Panc1 (cell line): ENCODE results near the gene LSM10.

Experiments
- POLR2AphosphoS5 ChIP-seq: IDR thresholded peaks from 2 replicates; pipeline ENCODE4 v1.6.1; 2012; ENCODE audit warnings: mild to moderate bottlenecking, low read depth, low read length, moderate library complexity
- TCF7L2 ChIP-seq: IDR thresholded peaks from 2 replicates; pipeline ENCODE4 v1.6.1; 2011; ENCODE audit warnings: mild to moderate bottlenecking, low read depth, low read length, inconsistent platforms
- TF ChIP-seq, protein P1 (sequence below): fragments of 450-650 bp; IDR thresholded peaks from 2 replicates; pipeline ENCODE4 v1.5.1; 2017; ENCODE audit warnings: mild to moderate bottlenecking
- TF ChIP-seq, protein P2 (sequence below), 2 experiments: IDR thresholded peaks; 2 replicates each; pipeline ENCODE4 v1.6.1; 2011 to 2012; ENCODE audit warnings: low read depth in 2 of 2, control low read depth in 1 of 2, low read length in 1 of 2, mild to moderate bottlenecking in 1 of 2, moderate library complexity in 1 of 2; ENCODE audit not compliant: insufficient read depth in 1 of 2

DNA sequence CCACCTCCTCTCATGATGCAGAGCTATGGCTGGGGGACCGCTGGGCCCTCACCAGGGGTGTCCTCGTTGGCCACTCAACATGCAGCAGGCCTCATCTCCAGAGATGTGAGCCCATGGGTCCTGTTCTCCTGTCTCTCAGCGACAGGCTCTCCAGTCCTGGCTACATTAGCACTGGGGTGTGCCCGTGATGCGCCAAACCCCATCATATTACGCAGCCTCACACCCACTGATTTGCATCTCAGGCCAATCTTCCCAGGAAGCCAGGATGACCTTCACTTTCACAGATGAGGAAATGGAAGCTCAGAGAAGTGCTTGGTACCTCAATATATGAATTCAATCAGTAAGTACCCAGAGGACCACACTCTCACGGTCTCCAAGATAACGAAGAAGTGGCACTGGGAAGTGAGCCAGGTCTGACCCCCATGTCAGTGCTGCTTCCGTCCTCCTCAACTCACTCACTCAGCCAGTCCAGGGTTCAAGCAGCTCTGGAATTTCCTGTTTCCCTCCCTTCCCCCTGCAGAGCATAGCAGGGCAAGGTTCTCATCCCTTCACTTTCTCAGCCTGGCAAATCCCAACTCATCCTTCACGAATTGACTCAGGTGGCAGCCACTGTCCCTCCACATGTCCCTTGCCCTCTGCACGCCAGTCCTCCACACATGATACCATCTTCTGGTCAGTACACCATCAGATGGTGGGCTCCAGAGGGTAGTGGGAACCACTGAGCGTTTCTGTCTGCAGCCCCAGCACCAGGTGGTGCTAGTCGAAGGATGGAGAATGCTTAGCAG lies 45.4 kb downstream of the LSM10 start:
- TF ChIP-seq POLR2AphosphoS5 (no peak), TCF7L2 (no peak)
- TF ChIP-seq, protein P1, sequence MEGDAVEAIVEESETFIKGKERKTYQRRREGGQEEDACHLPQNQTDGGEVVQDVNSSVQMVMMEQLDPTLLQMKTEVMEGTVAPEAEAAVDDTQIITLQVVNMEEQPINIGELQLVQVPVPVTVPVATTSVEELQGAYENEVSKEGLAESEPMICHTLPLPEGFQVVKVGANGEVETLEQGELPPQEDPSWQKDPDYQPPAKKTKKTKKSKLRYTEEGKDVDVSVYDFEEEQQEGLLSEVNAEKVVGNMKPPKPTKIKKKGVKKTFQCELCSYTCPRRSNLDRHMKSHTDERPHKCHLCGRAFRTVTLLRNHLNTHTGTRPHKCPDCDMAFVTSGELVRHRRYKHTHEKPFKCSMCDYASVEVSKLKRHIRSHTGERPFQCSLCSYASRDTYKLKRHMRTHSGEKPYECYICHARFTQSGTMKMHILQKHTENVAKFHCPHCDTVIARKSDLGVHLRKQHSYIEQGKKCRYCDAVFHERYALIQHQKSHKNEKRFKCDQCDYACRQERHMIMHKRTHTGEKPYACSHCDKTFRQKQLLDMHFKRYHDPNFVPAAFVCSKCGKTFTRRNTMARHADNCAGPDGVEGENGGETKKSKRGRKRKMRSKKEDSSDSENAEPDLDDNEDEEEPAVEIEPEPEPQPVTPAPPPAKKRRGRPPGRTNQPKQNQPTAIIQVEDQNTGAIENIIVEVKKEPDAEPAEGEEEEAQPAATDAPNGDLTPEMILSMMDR = no peak
- TF ChIP-seq, protein P2, sequence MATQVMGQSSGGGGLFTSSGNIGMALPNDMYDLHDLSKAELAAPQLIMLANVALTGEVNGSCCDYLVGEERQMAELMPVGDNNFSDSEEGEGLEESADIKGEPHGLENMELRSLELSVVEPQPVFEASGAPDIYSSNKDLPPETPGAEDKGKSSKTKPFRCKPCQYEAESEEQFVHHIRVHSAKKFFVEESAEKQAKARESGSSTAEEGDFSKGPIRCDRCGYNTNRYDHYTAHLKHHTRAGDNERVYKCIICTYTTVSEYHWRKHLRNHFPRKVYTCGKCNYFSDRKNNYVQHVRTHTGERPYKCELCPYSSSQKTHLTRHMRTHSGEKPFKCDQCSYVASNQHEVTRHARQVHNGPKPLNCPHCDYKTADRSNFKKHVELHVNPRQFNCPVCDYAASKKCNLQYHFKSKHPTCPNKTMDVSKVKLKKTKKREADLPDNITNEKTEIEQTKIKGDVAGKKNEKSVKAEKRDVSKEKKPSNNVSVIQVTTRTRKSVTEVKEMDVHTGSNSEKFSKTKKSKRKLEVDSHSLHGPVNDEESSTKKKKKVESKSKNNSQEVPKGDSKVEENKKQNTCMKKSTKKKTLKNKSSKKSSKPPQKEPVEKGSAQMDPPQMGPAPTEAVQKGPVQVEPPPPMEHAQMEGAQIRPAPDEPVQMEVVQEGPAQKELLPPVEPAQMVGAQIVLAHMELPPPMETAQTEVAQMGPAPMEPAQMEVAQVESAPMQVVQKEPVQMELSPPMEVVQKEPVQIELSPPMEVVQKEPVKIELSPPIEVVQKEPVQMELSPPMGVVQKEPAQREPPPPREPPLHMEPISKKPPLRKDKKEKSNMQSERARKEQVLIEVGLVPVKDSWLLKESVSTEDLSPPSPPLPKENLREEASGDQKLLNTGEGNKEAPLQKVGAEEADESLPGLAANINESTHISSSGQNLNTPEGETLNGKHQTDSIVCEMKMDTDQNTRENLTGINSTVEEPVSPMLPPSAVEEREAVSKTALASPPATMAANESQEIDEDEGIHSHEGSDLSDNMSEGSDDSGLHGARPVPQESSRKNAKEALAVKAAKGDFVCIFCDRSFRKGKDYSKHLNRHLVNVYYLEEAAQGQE (IDR thresholded peaks at IDR 0.05; ENCODE audit: insufficient read depth in 1 of 2, low read depth in 2 of 2, low read length in 1 of 2) = no peak
